Aorta (tissue), 5 donors: ENCODE measurements around the gene SEC61A2. TPM values are rescaled to one million over a fixed set of nuclear protein-coding genes. Genes with fewer than 3 reads are reported as not detected.

ENCODE experiments used
- ATAC-seq: fragments of 200-7000 bp; cut with Tn5 transposase; one replicate; pipeline ENCODE4 v1.9.1; 2022; ENCODE audit warnings: moderate library complexity; ENCODE audit not compliant: low FRiP score
- DNase-seq, 2 donors: peaks; one replicate each; pipeline ENCODE4 v3.0.0-alpha.2; 2020
- H3K27ac ChIP-seq, 2 donors: one replicate each; pipeline ENCODE4 v1.5.1; 2013; ENCODE audit warnings: low read length in 2 of 2, mild to moderate bottlenecking in 2 of 2, moderate library complexity in 2 of 2, control low read depth in 1 of 2, inconsistent platforms in 1 of 2, low read depth in 1 of 2
- H3K27me3 ChIP-seq, 2 donors: one replicate each; pipeline ENCODE4 v1.6.1; 2013; ENCODE audit warnings: control low read depth in 1 of 2, low read length in 1 of 2, mild to moderate bottlenecking in 1 of 2, moderate library complexity in 1 of 2; ENCODE audit not compliant: insufficient read depth in 2 of 2, control insufficient read depth in 1 of 2
- H3K36me3 ChIP-seq, 2 donors: one replicate each; pipeline ENCODE4 v1.6.1; 2013; ENCODE audit warnings: control low read depth in 1 of 2, low read length in 1 of 2, mild to moderate bottlenecking in 1 of 2; ENCODE audit not compliant: insufficient read depth in 2 of 2, control insufficient read depth in 1 of 2
- H3K4me1 ChIP-seq, 2 donors: one replicate each; pipeline ENCODE4 v1.6.1; 2013; ENCODE audit warnings: low read length in 2 of 2, control low read depth in 1 of 2, mild to moderate bottlenecking in 1 of 2, moderate library complexity in 1 of 2; ENCODE audit not compliant: insufficient read depth in 2 of 2, control insufficient read depth in 1 of 2
- H3K4me3 ChIP-seq, 2 donors: one replicate each; pipeline ENCODE4 v1.5.1; 2013; ENCODE audit warnings: low read length in 2 of 2, control low read depth in 1 of 2, mild to moderate bottlenecking in 1 of 2
- H3K9me3 ChIP-seq: one replicate; pipeline ENCODE4 v1.6.1; 2013; ENCODE audit warnings: mild to moderate bottlenecking, low read length; ENCODE audit not compliant: control insufficient read depth
- WGBS, 2 donors: extraction: QIAGEN DNeasy Blood & Tissue Kit; methylation state at CpG; one replicate each; pipeline ENCODE4 v1.1.7; 2013; 5-methylcytosine and 5-hydroxymethylcytosine counted together
- intact Hi-C, 2 donors: fragments of 100-400 bp; cut with DNase I; formaldehyde crosslinking; loops; one replicate each; pipeline versions ENCODE4 v1.14.2 to v1.15.0; 2022
- polyA plus RNA-seq, 2 donors: library from polyadenylated mRNA; stranded (reverse); fragments of 200-250 nt; gene quantifications; one replicate each; pipeline ENCODE4 v1.2.3, GENCODE V29; 2013
- total RNA-seq, 2 donors: library from RNA; stranded (reverse); fragmentation: NEBNext Ultra II Directional; extraction: Animal tissue kit (Norgen Biotek cat#: 25700); gene quantifications; one replicate each; pipeline ENCODE4 v1.2.1, GENCODE V29; 2021
- donor health status: healthy with polysubstance abuse.
- donor health status: Bipolar disorder and iron deficiency.
- donor health status: DM: no; HTN: no; CAD: no.
- donor health status: DM: no; HTN: no; CAD: no.
- donor health status: DM: yes; HTN: yes; CAD: no.

The SEC61A2 gene
- total and polyA plus RNA-seq, 4 donors: 3.3 to 8.7 (median 7.0) TPM

- no peak overlapping the region for H3K4me3 ChIP-seq
- intact Hi-C loops: no loop called here
- H3K36me3 ChIP-seq: peaks cover 4 to 12% of the 10 kb centered on the region in 2 donors
- H3K27ac ChIP-seq: no peak overlapping the region
- H3K27me3 ChIP-seq: no peaks in the 10 kb centered on the region
- no peaks in the 10 kb centered on the region for H3K9me3 ChIP-seq
- peak in 1 of 2 donors; percentile 9 for DNase-seq
- ATAC-seq: no peak
- 83 to 86% methylated on average over 4 of the region's 4 CpGs for WGBS, 2 donors
- H3K4me1 ChIP-seq: no peaks in the 10 kb centered on the region
Measured at GRCh38 chr10:12103802-12104201, 25.7 kb upstream of the SEC61A2 start.

GRCh38 chr10:12107781-12108180 is 21.7 kb upstream of the SEC61A2 start:
- Histone ChIP-seq H3K4me3 (no peak overlapping the region), H3K27me3 (no peaks in the 10 kb centered on the region), H3K27ac (no peak overlapping the region), H3K9me3 (no peaks in the 10 kb centered on the region), H3K36me3 (peaks cover 0 to 5% of the 10 kb centered on the region in 2 donors), H3K4me1 (no peaks in the 10 kb centered on the region)
- peak in 1 of 2 donors; percentile 24 for DNase-seq
- intact Hi-C loops: no loop called here
- ATAC-seq: no peak
- 87 to 91% methylated on average over 14 of the region's 14 CpGs for WGBS, 2 donors

- WGBS, 2 donors: 96 to 97% methylated on average over 5 of the region's 5 CpGs
- H3K36me3 ChIP-seq: peaks cover 0 to 8% of the 10 kb centered on the region in 2 donors
- H3K27ac ChIP-seq: no peak overlapping the region
- no peak for DNase-seq
- no peaks in the 10 kb centered on the region for H3K9me3 ChIP-seq
- H3K27me3 ChIP-seq: no peaks in the 10 kb centered on the region
- no peaks in the 10 kb centered on the region for H3K4me1 ChIP-seq
- intact Hi-C loops: no loop called here
- ATAC-seq: no peak
- no peak overlapping the region for H3K4me3 ChIP-seq
Measured at GRCh38 chr10:12109286-12109685, 20.2 kb upstream of the SEC61A2 start.

GRCh38 chr10:12111528-12111927 is 17.9 kb upstream of the SEC61A2 start:
- DNase-seq: no peak
- peaks cover 0 to 6% of the 10 kb centered on the region in 2 donors for H3K36me3 ChIP-seq
- no peak for ATAC-seq
- no peaks in the 10 kb centered on the region for H3K27me3 ChIP-seq
- H3K4me1 ChIP-seq: no peaks in the 10 kb centered on the region
- no peaks in the 10 kb centered on the region for H3K9me3 ChIP-seq
- intact Hi-C loops: no loop called here
- H3K4me3 ChIP-seq: no peak overlapping the region
- H3K27ac ChIP-seq: no peak overlapping the region

GRCh38 chr10:12113627-12114026 is 15.8 kb upstream of the SEC61A2 start:
- 91 to 92% methylated on average over 2 of the region's 2 CpGs for WGBS, 2 donors
- no peak for ATAC-seq
- H3K36me3 ChIP-seq: peaks cover 0 to 7% of the 10 kb centered on the region in 2 donors

GRCh38 chr10:12121673-12122072 is 7.8 kb upstream of the SEC61A2 start:
- Histone ChIP-seq H3K27me3 (no peaks in the 10 kb centered on the region), H3K27ac (no peak overlapping the region), H3K9me3 (no peaks in the 10 kb centered on the region), H3K36me3 (peaks cover 0 to 1% of the 10 kb centered on the region in 2 donors), H3K4me3 (no peak overlapping the region), H3K4me1 (no peaks in the 10 kb centered on the region)
- intact Hi-C loops: no loop called here
- ATAC-seq (no peak), DNase-seq (no peak)
- WGBS, 2 donors: 88 to 93% methylated on average over 4 of the region's 4 CpGs

More at GRCh38 chr10:12113627-12114026, 15.8 kb upstream of the SEC61A2 start:
- intact Hi-C loops: no loop called here
- DNase-seq: peak in 1 of 2 donors; percentile 16
- no peaks in the 10 kb centered on the region for H3K27me3 ChIP-seq
- H3K27ac ChIP-seq: no peak overlapping the region
- H3K4me1 ChIP-seq: no peaks in the 10 kb centered on the region
- no peaks in the 10 kb centered on the region for H3K9me3 ChIP-seq
- no peak overlapping the region for H3K4me3 ChIP-seq

GRCh38 chr10:12130237-12130872 is 878 bp downstream of the SEC61A2 start:
- Histone ChIP-seq H3K4me3 (peak overlapping the region; percentile 39 to 86), H3K36me3 (no peaks in the 10 kb centered on the region), H3K4me1 (no peaks in the 10 kb centered on the region), H3K27ac (no peak overlapping the region), H3K9me3 (no peaks in the 10 kb centered on the region), H3K27me3 (no peaks in the 10 kb centered on the region)
- no peak for DNase-seq
- intact Hi-C loops: no loop called here
- peak; percentile 51 for ATAC-seq
- WGBS, 2 donors: 25 to 29% methylated on average over 11 of the region's 11 CpGs

- no peaks in the 10 kb centered on the region for H3K4me1 ChIP-seq
- H3K36me3 ChIP-seq: peaks cover 0 to 2% of the 10 kb centered on the region in 2 donors
- no peak overlapping the region for H3K4me3 ChIP-seq
- H3K27ac ChIP-seq: no peak overlapping the region
- no peak for ATAC-seq
- intact Hi-C loops: no loop called here
- no peaks in the 10 kb centered on the region for H3K9me3 ChIP-seq
- WGBS, 2 donors: 88 to 90% methylated on average over 3 of the region's 3 CpGs
- no peaks in the 10 kb centered on the region for H3K27me3 ChIP-seq
- no peak for DNase-seq
Measured at GRCh38 chr10:12135631-12136030, 6.2 kb downstream of the SEC61A2 start.

- Histone ChIP-seq H3K4me1 (no peaks in the 10 kb centered on the region), H3K9me3 (no peaks in the 10 kb centered on the region)
Measured at GRCh38 chr10:12140038-12140437, 10.6 kb downstream of the SEC61A2 start.

More at GRCh38 chr10:12140038-12140437, 10.6 kb downstream of the SEC61A2 start:
- H3K36me3 ChIP-seq: peaks cover 0 to 4% of the 10 kb centered on the region in 2 donors
- intact Hi-C loops: no loop called here
- 66 to 94% methylated on average over 1 of the region's 1 CpG for WGBS, 2 donors
- no peak overlapping the region for H3K27ac ChIP-seq
- H3K27me3 ChIP-seq: no peaks in the 10 kb centered on the region
- H3K4me3 ChIP-seq: no peak overlapping the region
- DNase-seq (no peak), ATAC-seq (no peak)
